Activated B cell treated with CpG ODN at 0.5 μM for 24 hours (primary cell): ENCODE results near the gene SLC35B1. TPM values are rescaled to one million over a fixed set of nuclear protein-coding genes. Genes with fewer than 3 reads are reported as not detected.

Source experiments
- ATAC-seq: fragments of 200-7000 bp; cut with Tn5 transposase; one replicate; pipeline ENCODE4 v1.10.0; 2021; ENCODE audit warnings: low read depth, mild to moderate bottlenecking, moderate library complexity
- CTCF ChIA-PET: fragments of 350-600 bp; sonication (Branson Sonifier 250); formaldehyde crosslinking; loops from one replicate; lab custom pipeline; 2021; ENCODE audit warnings: antibody characterized with exemption; lab: Charles Lee
- POLR2A ChIA-PET: fragments of 350-600 bp; sonication (Branson Sonifier 250); formaldehyde crosslinking; loops from one replicate; lab custom pipeline; 2021; ENCODE audit warnings: antibody characterized with exemption; lab: Charles Lee
- DNase-seq: peaks from one replicate; pipeline ENCODE4 v3.0.0; 2022
- H3K27ac Mint-ChIP-seq: one replicate; pipeline ENCODE4 v1.8.0; 2020; ENCODE audit warnings: mixed read lengths
- H3K27me3 Mint-ChIP-seq: one replicate; pipeline ENCODE4 v1.8.0; 2021; ENCODE audit warnings: mixed read lengths
- H3K36me3 Mint-ChIP-seq: one replicate; pipeline ENCODE4 v1.8.0; 2021; ENCODE audit warnings: low read depth, mixed read lengths
- H3K4me1 Mint-ChIP-seq: one replicate; pipeline ENCODE4 v1.8.0; 2021; ENCODE audit warnings: mixed read lengths
- H3K4me3 Mint-ChIP-seq: one replicate; pipeline ENCODE4 v1.8.0; 2020; ENCODE audit warnings: mild to moderate bottlenecking, mixed read lengths
- H3K9me3 Mint-ChIP-seq: one replicate; pipeline ENCODE4 v1.8.0; 2020; ENCODE audit warnings: mixed read lengths
- intact Hi-C: fragments of 100-400 bp; cut with micrococcal nuclease; formaldehyde crosslinking; loops from one replicate; pipeline ENCODE4 v1.15.1; 2024
- total RNA-seq: library from RNA; stranded (reverse); gene quantifications from 2 replicates; pipeline ENCODE4 v1.2.3, GENCODE V29; 2022
- TF ChIP-seq, protein P1 (sequence below): fragments of 200-600 bp; IDR thresholded peaks from one replicate; pipeline ENCODE4 v1.8.0; 2022; ENCODE audit warnings: antibody characterized with exemption, mild to moderate bottlenecking

The SLC35B1 gene
- total RNA-seq, 1 donor from 2014 or later = 53.8 TPM

GRCh38 chr17:49734515-49735490 lies 27.0 kb upstream of the SLC35B1 start:
- Mint-ChIP-seq H3K27me3 (no peaks in the 10 kb centered on the region), H3K36me3 (peaks cover 44% of the 10 kb centered on the region), H3K4me3 (no peak overlapping the region), H3K27ac (no peak overlapping the region), H3K4me1 (peaks cover 68% of the 10 kb centered on the region), H3K9me3 (peaks cover 2% of the 10 kb centered on the region)
- DNase-seq = no peak
- intact Hi-C loops = no loop called here
- no peak for ATAC-seq
- TF ChIP-seq, protein P1, sequence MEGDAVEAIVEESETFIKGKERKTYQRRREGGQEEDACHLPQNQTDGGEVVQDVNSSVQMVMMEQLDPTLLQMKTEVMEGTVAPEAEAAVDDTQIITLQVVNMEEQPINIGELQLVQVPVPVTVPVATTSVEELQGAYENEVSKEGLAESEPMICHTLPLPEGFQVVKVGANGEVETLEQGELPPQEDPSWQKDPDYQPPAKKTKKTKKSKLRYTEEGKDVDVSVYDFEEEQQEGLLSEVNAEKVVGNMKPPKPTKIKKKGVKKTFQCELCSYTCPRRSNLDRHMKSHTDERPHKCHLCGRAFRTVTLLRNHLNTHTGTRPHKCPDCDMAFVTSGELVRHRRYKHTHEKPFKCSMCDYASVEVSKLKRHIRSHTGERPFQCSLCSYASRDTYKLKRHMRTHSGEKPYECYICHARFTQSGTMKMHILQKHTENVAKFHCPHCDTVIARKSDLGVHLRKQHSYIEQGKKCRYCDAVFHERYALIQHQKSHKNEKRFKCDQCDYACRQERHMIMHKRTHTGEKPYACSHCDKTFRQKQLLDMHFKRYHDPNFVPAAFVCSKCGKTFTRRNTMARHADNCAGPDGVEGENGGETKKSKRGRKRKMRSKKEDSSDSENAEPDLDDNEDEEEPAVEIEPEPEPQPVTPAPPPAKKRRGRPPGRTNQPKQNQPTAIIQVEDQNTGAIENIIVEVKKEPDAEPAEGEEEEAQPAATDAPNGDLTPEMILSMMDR = no peak
- ChIA-PET POLR2A (no interaction called here), CTCF (no interaction called here)

DNA sequence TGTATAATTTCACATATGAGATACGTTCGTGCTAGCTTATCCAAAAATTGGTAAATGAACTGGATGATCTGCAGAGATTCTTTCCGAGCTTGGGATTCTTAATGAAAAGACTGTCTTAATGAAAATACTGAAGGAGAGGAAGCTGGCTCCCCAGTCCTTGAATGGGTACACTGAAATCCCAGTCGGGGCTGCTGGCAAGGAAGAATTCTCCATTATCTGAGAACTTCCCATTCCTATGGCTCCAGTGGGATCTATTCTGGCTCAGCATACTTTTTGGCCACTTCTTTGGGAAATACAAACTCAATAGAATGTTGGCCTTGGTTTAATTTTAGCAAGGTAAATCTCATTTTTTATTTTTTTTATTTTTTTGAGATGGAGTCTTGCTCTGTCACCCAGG lies 23.7 kb upstream of the SLC35B1 start:
- CTCF ChIA-PET = no interaction called here
- DNase-seq = no peak
- H3K27me3 Mint-ChIP-seq = no peaks in the 10 kb centered on the region
- TF ChIP-seq, protein P1 = no peak
- intact Hi-C loops = no loop called here
- POLR2A ChIA-PET = interaction anchor here (1.1 to 1.5 kb wide), 3 partner anchors 9 to 33 kb away, joined by 3 to 4 read pairs (median 4); partner anchors contain the start of gene FAM117A
- no peak for ATAC-seq
- peaks cover 2% of the 10 kb centered on the region for H3K9me3 Mint-ChIP-seq
- H3K4me3 Mint-ChIP-seq = no peak overlapping the region
- peaks cover 62% of the 10 kb centered on the region for H3K36me3 Mint-ChIP-seq
- H3K27ac Mint-ChIP-seq = no peak overlapping the region
- peaks cover 51% of the 10 kb centered on the region for H3K4me1 Mint-ChIP-seq

DNA sequence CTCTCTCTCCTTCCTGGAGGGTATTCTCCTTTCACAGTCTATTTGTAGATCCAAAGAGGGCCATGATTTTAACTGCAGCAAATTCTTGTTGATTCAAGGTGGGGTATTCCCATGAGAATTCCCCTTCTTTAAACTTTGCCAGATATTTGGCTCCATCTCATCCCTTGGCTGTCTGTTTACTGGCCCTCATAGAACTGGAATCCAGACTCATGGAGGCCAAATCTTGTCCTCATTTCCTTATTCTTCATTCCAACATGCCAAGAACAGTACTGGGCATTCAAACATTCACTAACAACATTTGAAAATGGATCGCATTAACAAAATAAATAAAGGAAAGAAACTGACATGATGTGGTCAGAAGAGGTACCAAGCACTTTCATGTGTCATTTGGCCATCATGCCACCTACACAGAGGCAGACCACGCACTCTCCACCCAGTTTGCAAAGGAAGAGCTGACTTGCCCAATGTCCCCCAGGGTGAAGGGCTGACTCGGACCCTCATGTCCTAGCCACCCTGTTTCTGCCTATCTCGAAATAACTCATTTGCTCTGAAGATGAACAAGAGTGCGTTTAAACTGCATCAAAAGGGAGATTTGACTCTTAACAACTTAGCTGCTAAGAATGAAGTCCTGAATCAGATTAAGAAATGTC lies 23.1 kb upstream of the SLC35B1 start:
- ATAC-seq = no peak
- H3K4me3 Mint-ChIP-seq = no peak overlapping the region
- ChIA-PET CTCF (no interaction called here), POLR2A (interaction anchor here (1.2 kb wide), 1 partner anchor 10 kb away, joined by 3 read pairs; no protein-coding TSS in a partner anchor)
- no peaks in the 10 kb centered on the region for H3K27me3 Mint-ChIP-seq
- no peak for DNase-seq
- H3K4me1 Mint-ChIP-seq = peaks cover 47% of the 10 kb centered on the region
- TF ChIP-seq, protein P1 = no peak
- intact Hi-C loops = no loop called here
- H3K27ac Mint-ChIP-seq = no peak overlapping the region
- peaks cover 66% of the 10 kb centered on the region for H3K36me3 Mint-ChIP-seq
- peaks cover 2% of the 10 kb centered on the region for H3K9me3 Mint-ChIP-seq

GRCh38 chr17:49730078-49730784 lies 22.5 kb upstream of the SLC35B1 start:
- H3K27me3 Mint-ChIP-seq = no peaks in the 10 kb centered on the region
- no peak overlapping the region for H3K4me3 Mint-ChIP-seq
- DNase-seq (no peak), ATAC-seq (no peak)
- ChIA-PET CTCF (no interaction called here), POLR2A (interaction anchor here (0.7 to 1.2 kb wide), 2 partner anchors 20 to 48 kb away, joined by 3 to 11 read pairs; no protein-coding TSS in a partner anchor)
- TF ChIP-seq, protein P1 = no peak
- H3K36me3 Mint-ChIP-seq = peaks cover 69% of the 10 kb centered on the region
- H3K4me1 Mint-ChIP-seq = peaks cover 45% of the 10 kb centered on the region
- no peak overlapping the region for H3K27ac Mint-ChIP-seq
- peaks cover 2% of the 10 kb centered on the region for H3K9me3 Mint-ChIP-seq
- intact Hi-C loops = no loop called here
